Measurements from ENCODE around the gene PPIL4.

- TF ChIP-seq ZSCAN9 (CRISPR knock-in tag; IDR thresholded peaks at IDR 0.05; ENCODE audit: borderline replicate concordance) (no peak), ARNT (IDR thresholded peaks at IDR 0.05) (no peak), ZNF557 (CRISPR knock-in tag; IDR thresholded peaks at IDR 0.05) (no peak), ZFP41 (CRISPR knock-in tag; IDR thresholded peaks at IDR 0.05; ENCODE audit: borderline replicate concordance) (no peak)
Observed at GRCh38 chr6:149459761-149460160, 86.1 kb downstream of the PPIL4 start.
